H1 (cell line): Measurements from ENCODE around the gene FMN2. TPM values are rescaled to one million over a fixed set of nuclear protein-coding genes. Genes with fewer than 3 reads are reported as not detected.

Experiments
- CTCF ChIA-PET: fragments of 300-600 bp; sonication (Branson Sonifier 250); formaldehyde crosslinking; loops from one replicate; lab custom pipeline; 2021; ENCODE audit not compliant: partially characterized antibody; lab: Charles Lee
- POLR2A ChIA-PET: fragments of 300-600 bp; sonication (Branson Sonifier 250); formaldehyde crosslinking; loops from one replicate; lab custom pipeline; 2021; ENCODE audit warnings: inconsistent platforms; ENCODE audit not compliant: partially characterized antibody; lab: Charles Lee
- DNase-seq, 2 experiments: peaks; one replicate each; pipeline versions ENCODE4 v3.0.0 to v3.0.0-alpha.2; 2010 to 2022; ENCODE audit warnings: low spot score in 2 of 2, low read depth in 1 of 2, mixed read lengths in 1 of 2
- FAIRE-seq: peaks from 2 replicates; lab custom pipeline; 2011; peaks lifted over from hg19 to GRCh38; lab: Jason Lieb, UNC
- H2AFZ ChIP-seq: 2 replicates; pipeline ENCODE4 v1.8.1; 2012; ENCODE audit warnings: low read length, inconsistent platforms
- H2AK5ac ChIP-seq: 2 replicates; pipeline ENCODE4 v1.6.1; 2013; ENCODE audit warnings: low read depth, low read length
- H2BK120ac ChIP-seq: replicated peaks from 2 replicates; pipeline ENCODE3; 2013; ENCODE audit warnings: low read depth, low read length, inconsistent platforms
- H2BK12ac ChIP-seq: 2 replicates; pipeline ENCODE4 v1.6.1; 2013; ENCODE audit warnings: low read depth, low read length
- H2BK15ac ChIP-seq: 2 replicates; pipeline ENCODE4 v1.6.1; 2013; ENCODE audit warnings: low read length
- H2BK20ac ChIP-seq: 2 replicates; pipeline ENCODE4 v1.6.1; 2013; ENCODE audit warnings: low read length
- H2BK5ac ChIP-seq: 2 replicates; pipeline ENCODE4 v1.6.1; 2013; ENCODE audit warnings: low read depth, low read length
- H3K14ac ChIP-seq: 2 replicates; pipeline ENCODE4 v1.6.1; 2013; ENCODE audit warnings: inconsistent platforms; ENCODE audit not compliant: insufficient read length
- H3K18ac ChIP-seq: 2 replicates; pipeline ENCODE4 v1.6.1; 2013; ENCODE audit warnings: low read length; ENCODE audit errors: extremely low read depth
- H3K23ac ChIP-seq: 2 replicates; pipeline ENCODE4 v1.6.1; 2013; ENCODE audit warnings: inconsistent platforms; ENCODE audit not compliant: insufficient read length
- H3K23me2 ChIP-seq: 2 replicates; pipeline ENCODE4 v1.6.1; 2013; ENCODE audit warnings: low read depth, low read length
- H3K27ac ChIP-seq: 2 replicates; pipeline ENCODE4 v1.6.1; 2011; ENCODE audit warnings: low read depth, low read length, inconsistent platforms
- H3K27me3 ChIP-seq, 4 experiments: replicated peaks in 1 of 4; 1 replicate in 1 of 4; 2 replicates in 3 of 4; pipeline versions ENCODE4 v1.6.1 to v1.8.1; 2011 to 2013; ENCODE audit warnings: low read length in 3 of 4, mild to moderate bottlenecking in 3 of 4, inconsistent platforms in 2 of 4, mixed read lengths in 2 of 4, moderate library complexity in 1 of 4; ENCODE audit not compliant: control insufficient read depth in 3 of 4, insufficient read depth in 3 of 4; ENCODE audit errors: extremely low read depth in 1 of 4
- H3K36me3 ChIP-seq, 4 experiments: 2 replicates each; pipeline versions ENCODE4 v1.6.1 to v1.8.1; 2011 to 2013; ENCODE audit warnings: mild to moderate bottlenecking in 4 of 4, low read length in 3 of 4, moderate library complexity in 2 of 4, control low read depth in 1 of 4, inconsistent platforms in 1 of 4; ENCODE audit not compliant: insufficient read depth in 4 of 4, control insufficient read depth in 2 of 4
- H3K4ac ChIP-seq: replicated peaks from 2 replicates; pipeline ENCODE3; 2013; ENCODE audit warnings: low read length, low read depth, mixed read lengths, inconsistent platforms; ENCODE audit not compliant: insufficient read length
- H3K4me1 ChIP-seq, 4 experiments: replicated peaks in 1 of 4; 1 replicate in 1 of 4; 2 replicates in 3 of 4; pipeline versions ENCODE4 v1.6.1 to v1.8.1; 2011 to 2013; ENCODE audit warnings: low read length in 3 of 4, inconsistent platforms in 2 of 4, mixed read lengths in 1 of 4; ENCODE audit not compliant: insufficient read depth in 4 of 4, control insufficient read depth in 3 of 4
- H3K4me2 ChIP-seq, 2 experiments: 2 replicates each; pipeline versions ENCODE4 v1.6.1 to v1.8.1; 2011 to 2013; ENCODE audit warnings: low read depth in 2 of 2, low read length in 2 of 2, control low read depth in 1 of 2, inconsistent platforms in 1 of 2, mild to moderate bottlenecking in 1 of 2; ENCODE audit not compliant: insufficient read depth in 1 of 2
- H3K4me3 ChIP-seq, 4 experiments: fragments of 200-600, 300-600 bp in 1 of 4; sonication (generic), shearing (Covaris generic), sonication (Bioruptor Twin) in 1 of 4; 2 replicates each; pipeline versions ENCODE4 v1.5.1 to v1.8.1; 2011 to 2016; ENCODE audit warnings: low read length in 4 of 4, low read depth in 3 of 4, control low read depth in 2 of 4, inconsistent platforms in 2 of 4, mild to moderate bottlenecking in 2 of 4, mixed read lengths in 1 of 4, moderate library complexity in 1 of 4; ENCODE audit not compliant: insufficient read depth in 2 of 4; ENCODE audit errors: extremely low read depth in 1 of 4
- H3K56ac ChIP-seq: replicated peaks from 2 replicates; pipeline ENCODE3; 2013; ENCODE audit warnings: low read depth, mild to moderate bottlenecking, mixed read lengths, low read length, inconsistent platforms; ENCODE audit not compliant: insufficient read length
- H3K79me1 ChIP-seq: 2 replicates; pipeline ENCODE4 v1.6.1; 2013; ENCODE audit warnings: low read depth, low read length, control low read depth
- H3K79me2 ChIP-seq, 2 experiments: 2 replicates each; pipeline versions ENCODE4 v1.6.1 to v1.8.1; 2012 to 2013; ENCODE audit warnings: low read length in 2 of 2, mild to moderate bottlenecking in 2 of 2, inconsistent platforms in 1 of 2; ENCODE audit not compliant: insufficient read depth in 2 of 2, control insufficient read depth in 1 of 2
- H3K9ac ChIP-seq, 4 experiments: replicated peaks in 1 of 4; 1 replicate in 1 of 4; 2 replicates in 3 of 4; pipeline versions ENCODE4 v1.6.1 to v1.8.1; 2011 to 2013; ENCODE audit warnings: low read depth in 3 of 4, low read length in 3 of 4, control low read depth in 2 of 4, mild to moderate bottlenecking in 2 of 4, moderate library complexity in 2 of 4, inconsistent platforms in 1 of 4; ENCODE audit errors: extremely low read depth in 1 of 4
- H3K9me3 ChIP-seq, 2 experiments: 2 replicates each; pipeline versions ENCODE4 v1.6.1 to v1.8.1; 2012 to 2013; ENCODE audit warnings: mild to moderate bottlenecking in 2 of 2, moderate library complexity in 2 of 2, control low read depth in 1 of 2, inconsistent platforms in 1 of 2, low read depth in 1 of 2, low read length in 1 of 2, mixed read lengths in 1 of 2; ENCODE audit not compliant: insufficient read depth in 2 of 2
- H4K20me1 ChIP-seq, 2 experiments: replicated peaks in 1 of 2; 2 replicates each; pipeline versions ENCODE3 to v1.8.1; 2011 to 2013; ENCODE audit warnings: inconsistent platforms in 2 of 2, low read length in 2 of 2, mild to moderate bottlenecking in 1 of 2; ENCODE audit not compliant: insufficient read depth in 2 of 2, control insufficient read depth in 1 of 2
- H4K5ac ChIP-seq: 2 replicates; pipeline ENCODE4 v1.6.1; 2013; ENCODE audit warnings: low read length, low read depth, mixed read lengths, inconsistent platforms; ENCODE audit not compliant: insufficient read length
- H4K8ac ChIP-seq: 2 replicates; pipeline ENCODE4 v1.8.0; 2013; ENCODE audit warnings: mild to moderate bottlenecking, moderate library complexity, low read length, inconsistent platforms; ENCODE audit not compliant: insufficient read depth; ENCODE audit errors: extremely low read depth
- H4K91ac ChIP-seq: replicated peaks from 2 replicates; pipeline ENCODE3; 2013; ENCODE audit warnings: low read length, mixed read lengths, inconsistent platforms; ENCODE audit not compliant: insufficient read length
- BCL11A ChIP-seq, 2 experiments: IDR thresholded peaks; one replicate each; pipeline ENCODE4 v1.6.1; 2011; ENCODE audit warnings: low read depth in 2 of 2, low read length in 2 of 2, mild to moderate bottlenecking in 2 of 2
- EGR1 ChIP-seq: IDR thresholded peaks from 2 replicates; pipeline ENCODE4 v1.6.1; 2011; ENCODE audit warnings: low read depth, low read length, borderline replicate concordance
- HDAC2 ChIP-seq, 2 experiments: fragments of 300-600 bp in 1 of 2; sonication (generic) in 1 of 2; IDR thresholded peaks; 2 replicates each; pipeline ENCODE4 v1.6.1; 2011 to 2012; ENCODE audit warnings: low read depth in 2 of 2, low read length in 2 of 2, mild to moderate bottlenecking in 2 of 2, moderate library complexity in 2 of 2, borderline replicate concordance in 1 of 2, inconsistent platforms in 1 of 2
- KDM1A ChIP-seq: fragments of 200-600, 300-600 bp; sonication (generic); IDR thresholded peaks from 2 replicates; pipeline ENCODE4 v1.7.1; 2016; ENCODE audit warnings: mild to moderate bottlenecking, low read length, borderline replicate concordance
- KDM5A ChIP-seq: fragments of 200-600 bp; IDR thresholded peaks from 2 replicates; pipeline ENCODE4 v1.7.1; 2012; ENCODE audit warnings: mild to moderate bottlenecking, low read length, inconsistent platforms, mixed read lengths
- MAFK ChIP-seq: IDR thresholded peaks from 2 replicates; pipeline ENCODE4 v1.6.1; 2012; ENCODE audit warnings: low read depth, mild to moderate bottlenecking, improper control_type of control experiment, low read length
- PHF8 ChIP-seq: fragments of 200-600 bp; sonication (generic); conservative IDR thresholded peaks from 2 replicates; pipeline ENCODE4 v1.7.1; 2012; ENCODE audit warnings: low read depth, mild to moderate bottlenecking, inconsistent platforms, low read length, moderate library complexity
- POLR2AphosphoS5 ChIP-seq: IDR thresholded peaks from 2 replicates; pipeline ENCODE4 v1.6.1; 2011; ENCODE audit warnings: low read depth, low read length
- RAD21 ChIP-seq, 2 experiments: IDR thresholded peaks in 1 of 2; conservative IDR thresholded peaks in 1 of 2; 2 replicates each; pipeline ENCODE4 v1.6.1; 2011; ENCODE audit warnings: low read depth in 2 of 2, low read length in 2 of 2, improper control_type of control experiment in 1 of 2, inconsistent platforms in 1 of 2, mild to moderate bottlenecking in 1 of 2, moderate library complexity in 1 of 2
- RNF2 ChIP-seq: fragments of 200-900, 300-1000 bp; sonication (generic); IDR thresholded peaks from 2 replicates; pipeline ENCODE4 v1.7.1; 2016; ENCODE audit warnings: borderline replicate concordance, low read depth, mild to moderate bottlenecking, antibody characterized with exemption, low read length; ENCODE audit not compliant: poor library complexity, severe bottlenecking; ENCODE audit errors: missing control alignments
- SIRT6 ChIP-seq: IDR thresholded peaks from one replicate; pipeline ENCODE4 v1.7.1; 2012; ENCODE audit warnings: low read length, inconsistent platforms
- SP2 ChIP-seq: IDR thresholded peaks from 2 replicates; pipeline ENCODE4 v1.6.1; 2012; ENCODE audit warnings: mild to moderate bottlenecking, low read length, inconsistent platforms
- SRF ChIP-seq: IDR thresholded peaks from 2 replicates; pipeline ENCODE4 v1.6.1; 2011; ENCODE audit warnings: mild to moderate bottlenecking, low read depth, low read length, moderate library complexity
- TEAD4 ChIP-seq: IDR thresholded peaks from 2 replicates; pipeline ENCODE4 v1.6.1; 2012; ENCODE audit warnings: low read depth, low read length, inconsistent platforms, mixed read lengths
- WGBS, 2 experiments: shearing (Covaris generic) in 1 of 2; methylation state at CpG; one replicate each; pipeline versions ENCODE4 v1.1.6 to v1.1.7; 2013 to 2015; ENCODE audit warnings: low lambda C conversion rate in 2 of 2, mixed read lengths in 2 of 2, inconsistent platforms in 1 of 2, low coverage in 1 of 2, missing lambda C conversion rate in 1 of 2; ENCODE audit not compliant: insufficient replicate concordance in 2 of 2, insufficient coverage in 1 of 2, insufficient read length in 1 of 2; ENCODE audit errors: extremely low coverage in 1 of 2, missing lambda C conversion rate in 1 of 2; 5-methylcytosine and 5-hydroxymethylcytosine counted together
- polyA plus RNA-seq, 7 experiments: library from polyadenylated mRNA; depleted of rRNA in 3 of 7; stranded (reverse) in 5 of 7; unstranded in 2 of 7; fragments of >200 nt in 5 of 7; fragments of 200-250 nt in 2 of 7; gene quantifications; 1 replicate in 5 of 7; 2 replicates in 1 of 7; 4 replicates in 1 of 7; pipeline versions ENCODE4 v1.2.1 to v1.2.3, GENCODE V29; 2011 to 2013; ENCODE audit warnings: missing spikeins in 2 of 7, mixed read lengths in 2 of 7
- total RNA-seq: library from RNA; stranded (reverse); fragmentation: NEBNext Ultra II Directional; extraction: Animal tissue kit (Norgen Biotek cat#: 25700); gene quantifications from 2 replicates; pipeline ENCODE4 v1.2.1, GENCODE V29; 2021

The FMN2 gene
- total and polyA plus RNA-seq, 2 of the 8 experiments (the other 6 are each of a cell fraction or from before 2014, with no cell fraction given), result 0.83 to 2.0 TPM

DNA sequence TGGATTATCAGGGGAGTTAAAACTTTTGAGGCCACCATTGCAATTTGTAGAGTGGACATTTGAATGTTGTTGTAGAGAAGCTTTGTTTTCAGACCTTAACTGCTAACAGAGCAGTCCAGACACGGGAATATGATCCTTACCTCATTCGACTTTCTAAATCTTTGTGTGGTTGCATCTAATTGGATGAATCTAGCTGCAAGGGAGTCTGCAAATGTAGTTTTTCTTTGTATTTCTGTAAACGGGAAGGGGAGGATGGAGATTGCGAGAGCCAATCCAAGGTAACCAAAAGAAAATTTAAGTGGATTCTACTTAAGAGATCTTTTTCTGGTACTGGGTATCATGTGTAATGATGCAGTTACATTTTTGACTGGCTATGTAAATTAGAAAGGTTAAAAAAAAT lies 110.2 kb downstream of the FMN2 start:
- Histone ChIP-seq H3K79me2 (no peaks in the 10 kb centered on the region), H3K23ac (no peak overlapping the region), H3K56ac (no peak overlapping the region), H4K5ac (no peak overlapping the region), H2BK15ac (no peak overlapping the region), H3K4me2 (no peak overlapping the region), H2BK120ac (no peak overlapping the region), H4K91ac (no peak overlapping the region), H3K9me3 (peaks cover 0 to 7% of the 10 kb centered on the region in 2 experiments; a peak in 2 of 4 replicates), H3K36me3 (peaks cover 0 to 2% (median 0%) of the 10 kb centered on the region in 4 experiments; a peak in 2 of 8 replicates), H2BK5ac (no peak overlapping the region), H3K79me1 (no peaks in the 10 kb centered on the region), H3K4ac (no peak overlapping the region), H4K20me1 (no peaks in the 10 kb centered on the region), H4K8ac (no peak overlapping the region), H3K4me1 (no peaks in the 10 kb centered on the region), H2BK12ac (no peak overlapping the region), H3K9ac (no peak overlapping the region), H2AFZ (no peak overlapping the region), H3K23me2 (no peaks in the 10 kb centered on the region), H3K27me3 (peaks cover 0 to 1% (median 0%) of the 10 kb centered on the region in 4 experiments; a peak in 1 of 7 replicates), H2AK5ac (no peak overlapping the region), H3K14ac (no peak overlapping the region), H3K4me3 (no peak overlapping the region), H3K18ac (no peak overlapping the region), H2BK20ac (no peak overlapping the region), H3K27ac (no peak overlapping the region)
- POLR2A ChIA-PET, result no interaction called here
- CTCF ChIA-PET, result interaction anchor here (1.3 kb wide), 1 partner anchor 10 kb away, joined by 3 read pairs; no protein-coding TSS in a partner anchor
- FAIRE-seq (no peak), DNase-seq (no peak)
- 95% methylated on average over 4 of the region's 4 CpGs; no CpG with 5 or more reads in 1 of the 2 experiments for WGBS, 2 experiments
- no peak for TF ChIP-seq SRF
- TF ChIP-seq POLR2AphosphoS5, result no peak
- no peak for TF ChIP-seq SIRT6
- no peak for TF ChIP-seq PHF8
- TF ChIP-seq BCL11A (IDR thresholded peaks at IDR 0.05; ENCODE audit: low read depth in 2 of 2, low read length in 2 of 2), result no peak
- TF ChIP-seq SP2, result no peak
- no peak for TF ChIP-seq TEAD4
- no peak for TF ChIP-seq KDM1A
- TF ChIP-seq HDAC2 (IDR thresholded peaks at IDR 0.05; ENCODE audit: borderline replicate concordance in 1 of 2, low read depth in 2 of 2, low read length in 2 of 2), result no peak
- no peak for TF ChIP-seq KDM5A
- TF ChIP-seq RAD21 (IDR thresholded peaks at IDR 0.05 in 1 of 2, conservative IDR thresholded peaks at IDR 0.05 in 1 of 2; ENCODE audit: low read depth in 2 of 2, low read length in 2 of 2), result no peak
- no peak for TF ChIP-seq RNF2
- TF ChIP-seq MAFK, result no peak
- no peak for TF ChIP-seq EGR1
